ENCODE data around the gene MYLK.

Gene MYLK

DNA sequence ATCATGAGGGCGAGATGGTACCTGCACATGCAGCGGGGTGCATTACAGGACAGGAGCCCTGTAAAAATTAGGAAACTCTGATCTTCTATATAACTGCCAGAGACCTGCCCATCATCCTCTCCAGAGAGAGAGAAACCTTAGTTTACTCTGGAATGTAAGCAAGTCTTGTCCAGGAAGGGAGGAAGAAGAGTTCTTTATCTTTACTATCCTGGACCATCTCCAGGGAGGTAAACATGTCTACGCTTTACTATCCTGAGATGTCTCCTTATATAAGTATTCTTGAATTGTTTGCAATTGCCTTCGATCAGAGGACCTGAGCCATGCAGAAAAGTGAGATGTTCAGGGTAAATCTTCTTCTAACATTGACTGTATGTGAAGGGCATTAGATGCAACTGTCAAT, 286.6 kb downstream of the MYLK start:
- H3K4me3 ChIP-seq (ENCODE audit: extremely low read depth, insufficient read depth, low read length, poor library complexity, severe bottlenecking) = no peak overlapping the region
- no peaks in the 10 kb centered on the region for H3K9me3 ChIP-seq (ENCODE audit: control insufficient read depth, low read length)
- no peaks in the 10 kb centered on the region for H3K36me3 ChIP-seq (ENCODE audit: control insufficient read depth, insufficient read depth, low read length)
- H3K27ac ChIP-seq (ENCODE audit: low read depth, low read length, severe bottlenecking) = no peak overlapping the region
- H3K4me1 ChIP-seq (ENCODE audit: control insufficient read depth, insufficient read depth, low read length, poor library complexity, severe bottlenecking) = peaks cover 2% of the 10 kb centered on the region
- 100% methylated on average over 2 of the region's 4 CpGs; no CpG with 5 or more reads in 1 of the 2 experiments for WGBS, 2 experiments (ENCODE audit: insufficient coverage in 2 of 2)

DNA sequence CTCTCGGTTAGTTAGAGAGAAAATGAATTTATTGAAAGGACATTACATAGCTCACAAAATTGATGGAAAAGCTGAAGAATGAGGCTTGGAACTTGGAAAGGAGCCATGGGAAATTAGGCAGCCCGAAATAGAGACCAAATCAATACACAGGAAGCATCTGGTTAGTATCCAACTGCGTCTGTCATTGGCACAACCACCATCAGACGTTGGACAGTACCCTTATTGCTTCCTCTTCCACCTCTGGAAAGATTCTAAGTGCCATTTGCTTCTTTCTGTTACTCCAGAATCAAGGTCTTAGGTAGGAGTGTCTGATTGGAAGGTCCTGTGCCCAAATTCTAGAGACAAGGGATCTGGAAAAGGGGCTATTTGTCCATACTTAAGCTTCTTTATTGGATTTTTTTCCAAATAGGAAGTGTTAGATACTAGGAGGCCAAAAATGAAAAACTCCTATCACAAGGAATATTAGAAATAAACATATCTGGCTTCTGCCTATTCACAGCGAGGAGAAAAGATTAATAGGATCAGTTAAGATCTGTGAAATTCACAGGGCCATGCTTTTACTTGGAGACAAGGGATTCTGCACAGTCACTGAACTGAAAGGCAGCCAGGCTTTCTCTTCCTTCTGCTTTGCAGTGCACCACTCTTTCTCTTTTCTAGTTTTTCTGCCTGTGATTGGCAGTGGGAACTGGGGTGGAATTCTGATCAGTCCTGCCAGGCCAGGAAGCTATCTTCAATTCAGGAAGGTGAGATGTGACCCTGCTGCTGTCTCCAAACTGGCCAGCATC, 288.5 kb downstream of the MYLK start:
- peaks cover 15% of the 10 kb centered on the region for H3K36me3 ChIP-seq (ENCODE audit: control insufficient read depth, insufficient read depth, low read length)
- WGBS, 2 experiments (ENCODE audit: insufficient coverage in 2 of 2) = 85 to 89% methylated on average over 3 of the region's 5 CpGs
- H3K4me3 ChIP-seq (ENCODE audit: extremely low read depth, insufficient read depth, low read length, poor library complexity, severe bottlenecking) = no peak overlapping the region

DNA sequence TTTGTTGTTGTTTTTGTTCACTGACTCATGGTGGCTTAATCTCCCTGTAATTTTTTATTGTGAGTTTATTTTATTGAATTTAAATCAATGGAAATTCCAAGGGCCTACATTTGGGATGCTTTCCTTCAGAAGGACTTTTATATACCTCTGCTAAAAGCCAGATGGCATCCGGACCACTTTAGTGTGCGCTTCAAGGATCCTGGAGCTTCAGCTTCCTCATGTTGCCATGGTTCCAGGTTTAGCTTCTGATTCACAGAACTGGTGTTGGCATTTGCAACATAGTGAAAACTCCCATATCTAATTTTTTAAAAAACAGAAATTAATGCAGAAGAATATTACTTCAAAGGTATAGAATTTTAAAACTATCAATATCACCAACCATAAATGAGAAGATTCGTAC, 290.8 kb downstream of the MYLK start:
- Histone ChIP-seq H3K4me1 (ENCODE audit: control insufficient read depth, insufficient read depth, low read length, poor library complexity, severe bottlenecking) (no peaks in the 10 kb centered on the region), H3K4me3 (ENCODE audit: extremely low read depth, insufficient read depth, low read length, poor library complexity, severe bottlenecking) (no peak overlapping the region), H3K27ac (ENCODE audit: low read depth, low read length, severe bottlenecking) (no peak overlapping the region), H3K9me3 (ENCODE audit: control insufficient read depth, low read length) (peaks cover 20% of the 10 kb centered on the region), H3K36me3 (ENCODE audit: control insufficient read depth, insufficient read depth, low read length) (peaks cover 34% of the 10 kb centered on the region)
- WGBS, 2 experiments (ENCODE audit: insufficient coverage in 2 of 2) = 95 to 100% methylated on average over 2 of the region's 3 CpGs

More for the DNA sequence above, 288.5 kb downstream of the MYLK start:
- peak overlapping the region; percentile 69 for H3K27ac ChIP-seq (ENCODE audit: low read depth, low read length, severe bottlenecking)
- no peaks in the 10 kb centered on the region for H3K4me1 ChIP-seq (ENCODE audit: control insufficient read depth, insufficient read depth, low read length, poor library complexity, severe bottlenecking)
- peaks cover 6% of the 10 kb centered on the region for H3K9me3 ChIP-seq (ENCODE audit: control insufficient read depth, low read length)

DNA sequence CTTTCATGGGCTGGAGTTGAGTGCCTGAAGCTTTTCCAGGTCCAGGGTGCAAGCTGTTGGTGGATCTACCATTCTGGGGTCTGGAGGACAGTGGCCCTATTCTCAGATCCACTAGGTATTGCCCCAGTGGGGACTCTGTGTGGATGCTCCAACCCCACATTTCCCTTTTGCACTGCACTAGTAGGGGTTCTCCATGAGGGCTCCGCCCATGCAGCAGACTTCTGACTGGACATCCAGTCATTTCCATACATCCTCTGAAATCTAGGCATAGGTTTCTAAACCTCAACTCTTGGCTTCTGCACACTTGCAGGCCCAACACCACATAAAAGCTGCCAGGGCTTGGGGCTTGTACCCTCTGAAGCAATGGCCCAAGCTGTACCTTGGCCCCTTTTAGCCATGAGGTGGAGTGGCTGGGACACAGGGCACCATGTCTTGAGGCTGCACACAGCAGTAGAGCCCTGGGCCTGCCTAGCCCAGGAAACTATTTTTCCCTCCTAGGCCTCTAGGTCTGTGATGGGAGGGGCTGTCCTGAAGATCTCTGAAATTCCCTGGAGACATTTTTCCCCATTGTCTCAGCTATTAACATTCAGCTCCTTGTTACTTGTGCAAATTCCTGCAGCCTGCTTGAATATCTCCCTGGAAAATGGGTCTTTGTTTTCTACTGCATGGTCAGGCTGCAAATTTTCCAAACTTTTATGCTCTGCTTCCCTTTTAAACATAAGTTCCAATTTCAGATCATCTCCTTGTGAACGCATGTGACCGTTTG, 293.3 kb downstream of the MYLK start:
- Histone ChIP-seq H3K4me1 (ENCODE audit: control insufficient read depth, insufficient read depth, low read length, poor library complexity, severe bottlenecking) (peaks cover 9% of the 10 kb centered on the region), H3K4me3 (ENCODE audit: extremely low read depth, insufficient read depth, low read length, poor library complexity, severe bottlenecking) (no peak overlapping the region), H3K36me3 (ENCODE audit: control insufficient read depth, insufficient read depth, low read length) (peaks cover 42% of the 10 kb centered on the region), H3K27ac (ENCODE audit: low read depth, low read length, severe bottlenecking) (no peak overlapping the region), H3K9me3 (ENCODE audit: control insufficient read depth, low read length) (peaks cover 29% of the 10 kb centered on the region)
- 67 to 87% methylated on average over 3 of the region's 3 CpGs for WGBS, 2 experiments (ENCODE audit: insufficient coverage in 2 of 2)

DNA sequence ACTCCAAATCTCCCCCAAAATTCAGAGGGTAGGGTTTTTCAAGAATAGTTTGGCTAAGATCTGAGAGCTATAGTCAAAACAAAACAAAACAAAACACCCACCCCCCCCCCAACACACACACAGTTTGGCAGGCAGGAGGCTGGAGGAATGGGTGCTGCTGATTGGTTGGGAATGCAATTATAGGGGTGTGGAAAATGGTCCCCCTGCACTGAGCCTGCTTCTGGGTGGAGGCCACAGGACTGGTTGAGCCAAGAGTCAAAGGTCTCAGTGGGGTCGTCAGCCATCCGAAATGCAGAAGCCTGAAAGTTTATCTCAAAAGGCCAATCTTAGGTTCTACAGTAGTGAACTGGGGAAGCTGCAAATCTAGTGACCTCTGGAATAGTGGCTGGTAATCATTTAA, 296.7 kb downstream of the MYLK start:
- Histone ChIP-seq H3K4me3 (ENCODE audit: extremely low read depth, insufficient read depth, low read length, poor library complexity, severe bottlenecking) (no peak overlapping the region), H3K4me1 (ENCODE audit: control insufficient read depth, insufficient read depth, low read length, poor library complexity, severe bottlenecking) (peaks cover 9% of the 10 kb centered on the region), H3K9me3 (ENCODE audit: control insufficient read depth, low read length) (peaks cover 29% of the 10 kb centered on the region), H3K27ac (ENCODE audit: low read depth, low read length, severe bottlenecking) (peak overlapping the region; percentile 97), H3K36me3 (ENCODE audit: control insufficient read depth, insufficient read depth, low read length) (peaks cover 42% of the 10 kb centered on the region)
- WGBS, 2 experiments (ENCODE audit: insufficient coverage in 2 of 2) = 76 to 90% methylated on average over 2 of the region's 2 CpGs

DNA sequence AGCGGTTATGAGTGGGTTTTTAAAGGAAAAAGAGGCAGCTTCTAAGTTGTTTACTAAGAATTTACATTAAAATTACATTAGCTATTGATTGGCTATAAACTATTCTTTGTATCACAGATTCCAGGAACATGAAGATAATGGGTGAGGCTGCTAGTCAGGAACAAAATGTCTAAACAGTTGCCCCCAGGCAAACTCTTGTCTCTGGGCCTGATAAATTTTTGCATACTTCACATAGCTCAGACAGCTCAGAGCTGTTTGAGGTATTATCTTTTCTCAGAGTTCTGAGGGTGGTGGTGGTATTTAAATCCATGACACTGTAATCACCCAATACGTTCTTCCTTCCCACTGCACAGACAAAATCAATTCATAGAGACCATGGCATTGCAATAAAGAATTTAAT, 297.2 kb downstream of the MYLK start:
- no CpG with 5 or more reads among the region's 2 CpGs for WGBS, 2 experiments (ENCODE audit: insufficient coverage in 2 of 2)
- Histone ChIP-seq H3K27ac (ENCODE audit: low read depth, low read length, severe bottlenecking) (peak overlapping the region; percentile 97), H3K36me3 (ENCODE audit: control insufficient read depth, insufficient read depth, low read length) (peaks cover 38% of the 10 kb centered on the region), H3K4me1 (ENCODE audit: control insufficient read depth, insufficient read depth, low read length, poor library complexity, severe bottlenecking) (peaks cover 9% of the 10 kb centered on the region), H3K4me3 (ENCODE audit: extremely low read depth, insufficient read depth, low read length, poor library complexity, severe bottlenecking) (peak overlapping the region; percentile 85), H3K9me3 (ENCODE audit: control insufficient read depth, low read length) (peaks cover 29% of the 10 kb centered on the region)

DNA sequence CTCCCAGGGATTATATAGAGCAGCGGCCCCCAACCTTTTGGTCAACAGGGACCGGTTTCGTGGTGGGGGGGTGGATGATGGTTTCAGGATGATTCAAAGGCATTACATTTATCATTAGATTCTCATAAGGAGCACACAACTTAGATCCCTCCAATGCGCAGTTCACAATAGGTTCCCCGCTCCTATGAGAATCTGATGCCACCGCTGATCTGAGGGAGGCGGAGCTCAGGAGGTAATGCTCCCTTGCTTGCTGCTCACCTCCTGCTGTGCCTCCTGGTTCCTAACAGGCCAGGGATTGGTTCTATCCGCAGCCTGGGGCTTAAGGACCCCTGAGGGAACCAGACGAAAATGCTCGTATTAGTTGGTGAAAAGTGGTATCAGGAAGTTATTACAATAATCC, 298.0 kb downstream of the MYLK start:
- Histone ChIP-seq H3K4me3 (ENCODE audit: extremely low read depth, insufficient read depth, low read length, poor library complexity, severe bottlenecking) (peak overlapping the region; percentile 85), H3K4me1 (ENCODE audit: control insufficient read depth, insufficient read depth, low read length, poor library complexity, severe bottlenecking) (peaks cover 9% of the 10 kb centered on the region), H3K27ac (ENCODE audit: low read depth, low read length, severe bottlenecking) (peak overlapping the region; percentile 97), H3K36me3 (ENCODE audit: control insufficient read depth, insufficient read depth, low read length) (peaks cover 36% of the 10 kb centered on the region), H3K9me3 (ENCODE audit: control insufficient read depth, low read length) (peaks cover 28% of the 10 kb centered on the region)
- 6 to 12% methylated on average over 3 to 7 of the region's 10 CpGs for WGBS, 2 experiments (ENCODE audit: insufficient coverage in 2 of 2)

DNA sequence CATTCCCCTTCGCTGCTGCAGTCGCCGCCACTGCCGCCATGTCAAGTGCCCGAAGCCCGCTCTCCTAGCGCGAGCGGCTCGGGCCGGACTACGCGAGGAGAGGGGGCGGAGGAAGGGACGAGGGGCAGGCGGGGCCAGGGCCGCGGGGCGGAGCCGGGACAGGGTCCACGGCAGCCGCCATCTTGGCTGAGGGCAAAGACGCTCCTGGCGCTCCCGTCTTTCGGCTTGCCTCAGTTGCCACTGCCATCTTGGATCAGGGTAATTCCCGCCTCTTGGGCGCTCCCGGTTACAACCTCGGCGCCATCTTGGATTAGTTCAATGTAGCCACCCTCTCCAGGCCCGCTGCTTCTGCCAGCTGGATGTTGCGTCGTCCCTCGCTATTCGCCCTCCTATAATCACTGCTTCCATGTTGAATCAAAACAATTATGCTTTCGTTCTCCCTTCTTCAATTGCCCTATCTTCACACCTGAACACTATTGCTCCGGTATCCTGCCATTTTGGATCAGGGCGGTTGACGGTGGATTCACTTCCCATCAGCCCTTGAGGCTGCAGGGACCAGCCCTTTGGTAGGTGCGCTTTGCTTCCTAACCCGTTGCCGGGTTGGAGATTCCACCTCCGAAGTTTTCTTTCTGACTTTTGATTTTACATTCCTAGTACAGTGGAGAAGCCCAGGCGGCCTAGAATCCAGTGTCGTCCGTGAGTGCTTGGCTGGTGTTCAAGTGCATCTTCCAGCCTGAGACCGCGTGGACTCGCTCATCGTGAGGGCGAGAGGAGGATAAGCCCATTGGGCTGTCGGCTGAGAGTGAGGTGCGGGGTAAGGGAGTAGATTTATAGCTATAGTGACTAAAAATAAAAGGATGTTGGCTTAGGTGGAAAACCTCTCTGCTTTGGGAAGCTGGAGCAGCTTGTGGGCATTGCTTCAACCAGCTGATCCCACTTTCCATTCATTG, 298.9 kb downstream of the MYLK start, which contains the start of gene HACD2:
TSS of gene HACD2 (minus strand) at position 66 of the 950 bp plus-strand sequence. CDS start at position 40, 26 bp downstream.
- Histone ChIP-seq H3K4me3 (ENCODE audit: extremely low read depth, insufficient read depth, low read length, poor library complexity, severe bottlenecking) (peak within 1 kb of the TSS; percentile 85), H3K9me3 (ENCODE audit: control insufficient read depth, low read length) (peaks cover 19% of the 10 kb centered on the region), H3K4me1 (ENCODE audit: control insufficient read depth, insufficient read depth, low read length, poor library complexity, severe bottlenecking) (peaks cover 9% of the 10 kb centered on the region), H3K36me3 (ENCODE audit: control insufficient read depth, insufficient read depth, low read length) (peaks cover 35% of the 10 kb centered on the region), H3K27ac (ENCODE audit: low read depth, low read length, severe bottlenecking) (peak within 1 kb of the TSS; percentile 97)
- 0% methylated on average over 30 to 33 of the region's 54 CpGs for whole genome bisulfite sequencing, 2 experiments (ENCODE audit: insufficient coverage in 2 of 2)

DNA sequence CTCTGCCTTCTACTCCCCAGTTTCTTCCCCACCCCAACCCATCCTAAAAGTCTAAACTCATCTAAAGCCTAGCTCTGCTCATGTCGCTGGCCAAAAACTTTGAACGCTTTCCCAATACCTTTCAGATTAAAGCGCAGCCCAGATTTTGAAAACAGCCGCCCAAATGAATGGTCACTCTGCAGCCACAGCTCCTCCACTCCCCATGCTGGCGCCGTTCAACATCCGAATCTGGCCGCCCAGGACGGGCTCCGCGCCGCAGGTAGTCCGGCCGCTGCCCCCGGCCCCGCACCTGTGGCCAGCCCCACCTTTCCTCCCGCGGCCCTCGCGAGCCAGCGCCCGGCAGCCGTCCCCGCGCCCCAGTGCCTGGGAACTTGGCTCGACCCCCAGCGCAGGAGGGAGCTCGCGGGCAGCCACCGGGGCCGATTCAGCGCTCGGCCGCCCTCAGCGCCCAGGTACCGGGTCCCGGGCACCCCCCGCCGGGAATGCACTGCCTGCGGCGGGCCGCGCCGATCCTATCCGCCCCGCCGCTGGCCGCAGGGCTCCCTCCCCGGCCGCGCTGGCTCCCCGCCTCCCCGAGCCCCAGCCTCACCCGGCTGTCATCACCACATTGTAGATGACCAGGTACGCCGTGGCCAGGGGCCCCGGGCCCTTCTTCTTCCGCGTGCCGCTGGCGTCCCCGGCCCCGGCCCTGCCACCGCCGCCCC, 299.7 kb downstream of the MYLK start:
- Histone ChIP-seq H3K4me1 (ENCODE audit: control insufficient read depth, insufficient read depth, low read length, poor library complexity, severe bottlenecking) (peaks cover 9% of the 10 kb centered on the region), H3K4me3 (ENCODE audit: extremely low read depth, insufficient read depth, low read length, poor library complexity, severe bottlenecking) (peak overlapping the region; percentile 85), H3K27ac (ENCODE audit: low read depth, low read length, severe bottlenecking) (peak overlapping the region; percentile 97), H3K9me3 (ENCODE audit: control insufficient read depth, low read length) (peaks cover 13% of the 10 kb centered on the region), H3K36me3 (ENCODE audit: control insufficient read depth, insufficient read depth, low read length) (peaks cover 35% of the 10 kb centered on the region)
- WGBS, 2 experiments (ENCODE audit: insufficient coverage in 2 of 2) = 0% methylated on average over 34 to 58 of the region's 65 CpGs

DNA sequence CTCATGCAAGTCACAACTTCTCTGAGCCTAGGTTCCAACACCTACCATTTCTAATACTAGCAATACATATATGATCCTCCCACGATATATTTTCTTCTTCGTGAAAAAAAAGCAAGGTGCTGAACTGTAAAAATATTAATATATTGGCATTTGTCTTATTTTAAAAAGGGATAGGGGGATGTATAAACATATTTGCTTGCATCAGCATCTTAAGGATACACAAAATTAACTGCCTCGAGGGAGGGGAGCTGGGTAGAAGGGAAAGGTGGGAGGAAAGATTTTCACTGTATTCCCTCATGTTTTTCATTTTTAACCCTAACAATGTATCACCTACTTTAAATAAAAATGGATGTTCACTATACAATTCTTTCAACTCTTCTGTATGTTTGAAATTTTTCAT, 300.6 kb downstream of the MYLK start:
- Histone ChIP-seq H3K36me3 (ENCODE audit: control insufficient read depth, insufficient read depth, low read length) (peaks cover 37% of the 10 kb centered on the region), H3K9me3 (ENCODE audit: control insufficient read depth, low read length) (peaks cover 11% of the 10 kb centered on the region), H3K27ac (ENCODE audit: low read depth, low read length, severe bottlenecking) (no peak overlapping the region), H3K4me3 (ENCODE audit: extremely low read depth, insufficient read depth, low read length, poor library complexity, severe bottlenecking) (peak overlapping the region; percentile 85), H3K4me1 (ENCODE audit: control insufficient read depth, insufficient read depth, low read length, poor library complexity, severe bottlenecking) (peaks cover 9% of the 10 kb centered on the region)
- no CpG with 5 or more reads among the region's 3 CpGs for WGBS, 2 experiments (ENCODE audit: insufficient coverage in 2 of 2)
